Stimulated activated CD8-positive, alpha-beta memory T cell treated with anti-CD3 and anti-CD28 coated beads, Interleukin-7, amount 100 ng/mL, for 48 hours (primary cell): ENCODE measurements around the gene NPAS2.

Experiments
- DNase-seq, 2 donors: peaks; one replicate each; pipeline ENCODE4 v3.0.0-alpha.2; 2020; ENCODE audit warnings: low read depth in 1 of 2; ENCODE audit errors: extremely low read depth in 1 of 2

Gene NPAS2

GRCh38 chr2:100983684-100984310, 163.9 kb downstream of the NPAS2 start:
- DNase-seq: no peak

- peak; percentile 35 to 48 for DNase-seq
Observed at GRCh38 chr2:100984892-100985307, 165.0 kb downstream of the NPAS2 start.

DNA sequence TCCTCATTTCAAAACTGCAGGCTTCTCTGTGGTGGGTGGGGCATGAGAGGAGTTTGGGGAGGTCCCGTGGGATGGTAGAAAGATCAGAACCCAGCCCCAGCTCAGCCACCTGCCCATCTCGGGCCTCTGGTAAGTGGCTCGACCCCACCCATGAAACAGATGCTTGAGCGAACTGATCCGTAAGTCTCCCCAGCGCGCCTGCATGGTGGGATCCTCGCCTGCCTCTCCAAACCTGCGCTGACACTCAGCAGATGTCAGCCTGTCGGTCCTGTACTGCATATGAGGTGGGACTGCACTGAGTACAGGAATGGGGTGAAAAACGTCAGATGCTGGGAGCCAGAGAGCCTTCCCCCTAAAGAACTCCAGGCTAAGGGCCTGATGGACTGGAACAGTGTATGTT, 166.2 kb downstream of the NPAS2 start:
- no peak for DNase-seq

DNA sequence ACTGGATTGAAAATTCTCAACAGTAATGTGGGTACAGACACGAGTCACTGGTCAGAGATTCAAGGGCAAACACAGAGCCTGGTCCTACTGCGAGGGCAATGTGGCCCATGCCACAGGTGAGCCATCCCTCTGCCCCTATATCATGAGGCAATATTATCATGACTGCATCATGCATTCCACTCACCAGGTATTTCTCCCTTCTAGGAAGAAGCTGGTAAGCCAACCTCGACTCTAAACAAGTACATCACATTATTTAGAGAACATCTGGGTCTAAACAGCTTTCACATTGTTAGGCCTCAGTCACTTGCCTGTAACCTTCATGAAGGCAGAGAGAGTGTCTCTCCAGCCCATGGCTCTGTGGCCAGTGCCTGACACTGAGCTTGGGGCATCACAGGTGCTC, 167.6 kb downstream of the NPAS2 start:
- no peak for DNase-seq

- DNase-seq: no peak
Observed at GRCh38 chr2:100987974-100988373, 168.0 kb downstream of the NPAS2 start.

- no peak for DNase-seq
Observed at GRCh38 chr2:100988630-100989417, 168.9 kb downstream of the NPAS2 start.

- no peak for DNase-seq
Observed at GRCh38 chr2:100989666-100990065, 169.7 kb downstream of the NPAS2 start.

GRCh38 chr2:100990166-100990565, 170.2 kb downstream of the NPAS2 start:
- no peak for DNase-seq

DNA sequence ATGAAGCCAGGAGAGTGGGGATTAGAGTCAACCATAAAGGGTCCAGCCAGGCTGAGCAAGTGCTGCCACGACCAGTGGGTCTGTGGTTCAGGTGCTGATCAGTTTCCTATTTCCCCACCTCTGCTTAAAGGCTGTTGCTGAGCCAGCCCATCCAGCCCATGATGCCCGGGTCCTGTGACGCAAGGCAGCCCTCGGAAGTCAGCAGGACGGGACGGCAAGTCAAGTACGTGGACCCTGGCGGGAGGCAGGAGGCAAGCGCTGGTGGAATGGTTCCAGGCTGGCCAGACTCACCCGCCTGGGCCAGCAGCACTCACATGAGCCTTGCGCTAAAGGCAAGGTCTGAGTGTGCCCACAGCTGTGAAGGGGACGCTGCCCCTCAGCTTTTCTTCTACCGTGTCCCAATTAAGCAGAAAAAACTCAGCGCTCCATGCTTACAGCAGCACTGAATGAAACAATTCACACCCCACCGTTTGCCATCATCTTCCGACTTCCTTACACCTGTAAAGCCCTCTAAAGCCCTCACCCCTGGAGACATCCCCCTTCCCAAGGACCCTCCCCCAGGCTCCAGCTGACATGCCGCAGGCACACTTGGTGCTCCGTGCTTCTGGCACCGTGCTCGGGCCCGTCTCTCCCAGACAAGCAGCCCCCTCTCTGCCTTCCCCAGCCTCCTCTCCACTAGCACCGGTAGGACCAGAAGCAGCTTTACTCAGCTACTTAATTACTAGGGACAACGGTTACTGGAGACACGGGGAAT, 170.9 kb downstream of the NPAS2 start:
- DNase-seq: no peak

GRCh38 chr2:100991404-100991773, 171.4 kb downstream of the NPAS2 start:
- no peak for DNase-seq

- DNase-seq: no peak
Observed at GRCh38 chr2:100992262-100992661, 172.3 kb downstream of the NPAS2 start.

- DNase-seq: no peak
Observed at GRCh38 chr2:100993294-100993693, 173.4 kb downstream of the NPAS2 start.

GRCh38 chr2:100995309-100996075, 175.6 kb downstream of the NPAS2 start:
- no peak for DNase-seq

- no peak for DNase-seq
Observed at GRCh38 chr2:100997509-100998234, 177.7 kb downstream of the NPAS2 start.

DNA sequence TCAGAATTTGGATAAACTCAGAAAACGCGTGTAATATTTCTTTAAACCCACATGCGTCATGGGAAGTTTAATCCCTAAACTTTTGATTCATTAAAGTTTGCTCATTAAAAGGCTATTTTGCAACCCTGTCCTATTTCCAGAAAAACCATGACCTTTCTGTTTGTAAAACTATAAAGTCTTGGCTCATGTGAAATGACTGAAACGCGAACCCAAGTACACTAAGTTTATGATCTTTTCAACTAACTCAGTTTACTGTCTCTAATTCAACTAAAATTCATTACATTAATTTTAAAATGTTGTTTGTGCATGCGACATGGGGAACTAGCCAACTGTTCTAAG, 178.3 kb downstream of the NPAS2 start:
- DNase-seq: no peak

DNA sequence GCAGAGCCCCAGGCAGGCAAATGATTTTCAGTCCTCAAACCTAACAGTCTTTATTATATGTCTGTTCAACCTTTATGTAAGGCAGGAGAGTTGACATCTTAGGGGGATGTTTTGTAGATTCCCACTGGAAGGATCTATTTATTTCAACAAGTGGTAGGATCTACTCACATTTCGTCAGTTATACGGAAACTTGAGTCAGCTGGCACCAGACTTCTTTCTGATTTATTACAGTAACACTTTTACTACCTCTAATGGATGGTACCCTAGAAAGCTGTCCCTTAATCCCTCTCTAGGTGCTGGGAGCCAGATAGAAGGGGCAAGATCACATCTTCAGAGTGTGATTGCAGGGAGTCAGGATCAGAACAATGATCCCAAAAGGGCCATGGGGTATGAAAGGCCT, 180.1 kb downstream of the NPAS2 start:
- no peak for DNase-seq

GRCh38 chr2:101001691-101002561, 182.0 kb downstream of the NPAS2 start, which contains the start of gene RPL31:
RPL31 (plus strand) TSS chr2:101002289; CDS start chr2:101002702, 413 bp downstream.
- DNase-seq: peak; percentile 90 to 96

- no peak for DNase-seq
Observed at GRCh38 chr2:101002562-101003277, 182.8 kb downstream of the NPAS2 start.

- DNase-seq: no peak
Observed at GRCh38 chr2:101003278-101003775, 183.4 kb downstream of the NPAS2 start.
